GM23338 (cell line): ENCODE results near the gene CPT1C. TPM values are rescaled to one million over a fixed set of nuclear protein-coding genes. Genes with fewer than 3 reads are reported as not detected.

Experiments used
- ATAC-seq: fragments of 200-7000 bp; cut with Tn5 transposase; 3 replicates; pipeline ENCODE4 v1.9.1; 2020
- DNase-seq: peaks from one replicate; pipeline ENCODE4 v3.0.0-alpha.2; 2015; ENCODE audit warnings: low spot score
- H2AFZ ChIP-seq: fragments of 200-600 bp; sonication (generic); 2 replicates; pipeline ENCODE4 v1.8.0; 2016; ENCODE audit warnings: antibody characterized with exemption, mild to moderate bottlenecking, moderate library complexity
- H3F3A ChIP-seq: fragments of 200-600 bp; sonication (generic); replicated peaks from 2 replicates; pipeline ENCODE4 v1.8.0; 2017; ENCODE audit warnings: antibody characterized with exemption, mixed run types, low read depth
- H3K27ac ChIP-seq: fragments of 200-600 bp; sonication (generic); 2 replicates; pipeline ENCODE4 v1.6.1; 2016; ENCODE audit warnings: low read depth
- H3K27me3 ChIP-seq: fragments of 200-600 bp; sonication (generic); 2 replicates; pipeline ENCODE4 v1.8.0; 2016; ENCODE audit warnings: mild to moderate bottlenecking, mixed run types, moderate library complexity; ENCODE audit not compliant: insufficient read depth
- H3K36me3 ChIP-seq: fragments of 200-600 bp; sonication (generic); 2 replicates; pipeline ENCODE4 v1.8.0; 2016; ENCODE audit warnings: mild to moderate bottlenecking; ENCODE audit not compliant: insufficient read depth
- H3K4me1 ChIP-seq: fragments of 200-600 bp; sonication (generic); 2 replicates; pipeline ENCODE4 v1.8.0; 2016; ENCODE audit warnings: mild to moderate bottlenecking, moderate library complexity; ENCODE audit not compliant: insufficient read depth
- H3K4me2 ChIP-seq: fragments of 200-600 bp; sonication (generic); 2 replicates; pipeline ENCODE4 v1.7.1; 2017; ENCODE audit warnings: mixed run types
- H3K4me3 ChIP-seq: fragments of 200-600 bp; sonication (generic); 2 replicates; pipeline ENCODE4 v1.6.1; 2016; ENCODE audit warnings: mixed run types
- H3K79me2 ChIP-seq: fragments of 200-600 bp; sonication (generic); replicated peaks from 2 replicates; pipeline ENCODE4 v1.8.0; 2017; ENCODE audit warnings: mild to moderate bottlenecking; ENCODE audit not compliant: insufficient read depth
- H3K9me2 ChIP-seq: fragments of 200-600 bp; sonication (generic); 2 replicates; pipeline ENCODE4 v1.8.0; 2017; ENCODE audit not compliant: insufficient read depth
- H4K20me1 ChIP-seq: fragments of 200-600 bp; sonication (generic); replicated peaks from 2 replicates; pipeline ENCODE4 v1.8.0; 2017; ENCODE audit warnings: mild to moderate bottlenecking; ENCODE audit not compliant: insufficient read depth
- H3K27ac Mint-ChIP-seq: 2 replicates; pipeline ENCODE4 v1.8.0; 2020; ENCODE audit warnings: inconsistent platforms, mild to moderate bottlenecking, moderate library complexity, mixed read lengths
- H3K27me3 Mint-ChIP-seq: 3 replicates; pipeline ENCODE4 v1.8.0; 2022; ENCODE audit warnings: low read depth, mild to moderate bottlenecking, moderate library complexity, mixed read lengths, inconsistent platforms; ENCODE audit not compliant: insufficient read depth, poor library complexity
- H3K36me3 Mint-ChIP-seq: 3 replicates; pipeline ENCODE4 v1.8.0; 2021; ENCODE audit warnings: low read depth, mild to moderate bottlenecking, inconsistent platforms, moderate library complexity, mixed read lengths
- H3K4me1 Mint-ChIP-seq: 3 replicates; pipeline ENCODE4 v1.8.0; 2020; ENCODE audit warnings: mild to moderate bottlenecking, inconsistent platforms, mixed read lengths
- H3K4me3 Mint-ChIP-seq: 3 replicates; pipeline ENCODE4 v1.8.0; 2021; ENCODE audit warnings: moderate library complexity, mild to moderate bottlenecking, inconsistent platforms, mixed read lengths
- H3K9me3 Mint-ChIP-seq: 3 replicates; pipeline ENCODE4 v1.8.0; 2020; ENCODE audit warnings: moderate library complexity, mild to moderate bottlenecking, inconsistent platforms, mixed read lengths
- CREB1 ChIP-seq: fragments of 250-450 bp; sonication (Bioruptor Pico); IDR thresholded peaks from 2 replicates; pipeline ENCODE4 v1.5.0; 2020; ENCODE audit warnings: low read depth, mild to moderate bottlenecking, moderate library complexity
- CTCF ChIP-seq, 2 experiments: fragments of 200-600 bp in 1 of 2; sonication (generic) in 1 of 2; conservative IDR thresholded peaks; 2 replicates each; pipeline versions ENCODE4 v1.5.1 to v1.6.1; 2016 to 2017; ENCODE audit warnings: antibody characterized with exemption in 2 of 2, low read depth in 2 of 2, mild to moderate bottlenecking in 2 of 2, moderate library complexity in 1 of 2
- EZH2 ChIP-seq: fragments of 200-600 bp; sonication (generic); IDR thresholded peaks from one replicate; pipeline ENCODE4 v1.8.0; 2017; ENCODE audit warnings: antibody characterized with exemption, mild to moderate bottlenecking, low read depth; ENCODE audit not compliant: unreplicated experiment
- EZH2phosphoT487 ChIP-seq: fragments of 200-600 bp; sonication (generic); IDR thresholded peaks from one replicate; pipeline ENCODE4 v1.8.1; 2018; ENCODE audit warnings: antibody characterized with exemption; ENCODE audit not compliant: unreplicated experiment
- JUNB ChIP-seq: IDR thresholded peaks from one replicate; pipeline ENCODE4 v1.6.1; 2016; ENCODE audit warnings: antibody characterized with exemption; ENCODE audit not compliant: unreplicated experiment
- NANOG ChIP-seq: IDR thresholded peaks from 2 replicates; pipeline ENCODE4 v1.6.1; 2016; ENCODE audit warnings: antibody characterized with exemption, borderline replicate concordance
- POLR2AphosphoS5 ChIP-seq: IDR thresholded peaks from 2 replicates; pipeline ENCODE4 v1.6.1; 2016; ENCODE audit warnings: antibody characterized with exemption, low read depth
- STAT1 ChIP-seq: IDR thresholded peaks from one replicate; pipeline ENCODE4 v1.6.1; 2016; ENCODE audit warnings: antibody characterized with exemption; ENCODE audit not compliant: unreplicated experiment
- ZNF114 ChIP-seq: fragments of 250-450 bp; sonication (Bioruptor Pico); IDR thresholded peaks from 2 replicates; pipeline ENCODE4 v1.5.0; 2020; ENCODE audit warnings: mild to moderate bottlenecking, moderate library complexity
- ZNF331 ChIP-seq: fragments of 250-450 bp; sonication (Bioruptor Pico); IDR thresholded peaks from 2 replicates; pipeline ENCODE4 v1.5.0; 2020; ENCODE audit warnings: low read depth, mild to moderate bottlenecking, moderate library complexity
- ZNF462 ChIP-seq: fragments of 250-450 bp; sonication (Bioruptor Pico); IDR thresholded peaks from 2 replicates; pipeline ENCODE4 v1.5.0; 2020; ENCODE audit warnings: mild to moderate bottlenecking, moderate library complexity
- polyA plus RNA-seq: library from polyadenylated mRNA; unstranded; fragments of >200 nt; fragmentation: Nextera tagmentation; extraction: Ambion mirVana; gene quantifications from 2 replicates; pipeline ENCODE4 v1.2.1, GENCODE V29; 2016
- total RNA-seq: library from RNA; depleted of rRNA; stranded (reverse); fragments of >200 nt; shearing (Covaris generic); gene quantifications from 2 replicates; pipeline ENCODE4 v1.2.3, GENCODE V29; 2014
- TF ChIP-seq, protein P1 (sequence below): IDR thresholded peaks from one replicate; pipeline ENCODE4 v1.6.1; 2018; ENCODE audit warnings: antibody characterized with exemption; ENCODE audit not compliant: unreplicated experiment
- TF ChIP-seq, protein P2 (sequence below): IDR thresholded peaks from 2 replicates; pipeline ENCODE4 v1.6.1; 2016; ENCODE audit warnings: antibody characterized with exemption

CPT1C gene
- total and polyA plus RNA-seq, 2 experiments from 2014 or later: 63.4 to 77.3 TPM

DNA sequence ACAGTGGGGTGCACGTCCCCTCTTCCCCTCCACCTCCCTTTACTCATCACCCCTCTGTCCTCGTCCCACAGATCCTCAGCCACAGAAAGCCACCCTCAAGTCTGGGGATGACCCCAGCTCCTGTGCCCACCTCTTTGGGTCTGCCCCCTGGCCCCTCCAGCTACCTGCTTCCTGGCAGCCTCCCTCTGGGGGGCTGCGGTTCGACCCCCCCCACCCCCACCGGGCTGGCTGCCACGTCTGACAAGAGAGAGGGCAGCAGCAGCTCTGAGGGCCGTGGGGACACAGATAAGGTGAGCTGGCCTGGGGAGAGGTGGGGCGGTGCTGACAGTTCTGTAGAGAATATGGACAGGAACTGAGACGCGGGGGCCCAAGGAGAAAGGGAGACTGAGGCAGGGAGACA is 36.3 kb upstream of the CPT1C start:
- no peak for TF ChIP-seq ZNF462 (CRISPR knock-in tag)
- TF ChIP-seq, protein P1, sequence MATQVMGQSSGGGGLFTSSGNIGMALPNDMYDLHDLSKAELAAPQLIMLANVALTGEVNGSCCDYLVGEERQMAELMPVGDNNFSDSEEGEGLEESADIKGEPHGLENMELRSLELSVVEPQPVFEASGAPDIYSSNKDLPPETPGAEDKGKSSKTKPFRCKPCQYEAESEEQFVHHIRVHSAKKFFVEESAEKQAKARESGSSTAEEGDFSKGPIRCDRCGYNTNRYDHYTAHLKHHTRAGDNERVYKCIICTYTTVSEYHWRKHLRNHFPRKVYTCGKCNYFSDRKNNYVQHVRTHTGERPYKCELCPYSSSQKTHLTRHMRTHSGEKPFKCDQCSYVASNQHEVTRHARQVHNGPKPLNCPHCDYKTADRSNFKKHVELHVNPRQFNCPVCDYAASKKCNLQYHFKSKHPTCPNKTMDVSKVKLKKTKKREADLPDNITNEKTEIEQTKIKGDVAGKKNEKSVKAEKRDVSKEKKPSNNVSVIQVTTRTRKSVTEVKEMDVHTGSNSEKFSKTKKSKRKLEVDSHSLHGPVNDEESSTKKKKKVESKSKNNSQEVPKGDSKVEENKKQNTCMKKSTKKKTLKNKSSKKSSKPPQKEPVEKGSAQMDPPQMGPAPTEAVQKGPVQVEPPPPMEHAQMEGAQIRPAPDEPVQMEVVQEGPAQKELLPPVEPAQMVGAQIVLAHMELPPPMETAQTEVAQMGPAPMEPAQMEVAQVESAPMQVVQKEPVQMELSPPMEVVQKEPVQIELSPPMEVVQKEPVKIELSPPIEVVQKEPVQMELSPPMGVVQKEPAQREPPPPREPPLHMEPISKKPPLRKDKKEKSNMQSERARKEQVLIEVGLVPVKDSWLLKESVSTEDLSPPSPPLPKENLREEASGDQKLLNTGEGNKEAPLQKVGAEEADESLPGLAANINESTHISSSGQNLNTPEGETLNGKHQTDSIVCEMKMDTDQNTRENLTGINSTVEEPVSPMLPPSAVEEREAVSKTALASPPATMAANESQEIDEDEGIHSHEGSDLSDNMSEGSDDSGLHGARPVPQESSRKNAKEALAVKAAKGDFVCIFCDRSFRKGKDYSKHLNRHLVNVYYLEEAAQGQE: no peak
- TF ChIP-seq NANOG: no peak
- no peak for TF ChIP-seq STAT1
- no peak for TF ChIP-seq POLR2AphosphoS5
- no peak for TF ChIP-seq ZNF114
- TF ChIP-seq, protein P2, sequence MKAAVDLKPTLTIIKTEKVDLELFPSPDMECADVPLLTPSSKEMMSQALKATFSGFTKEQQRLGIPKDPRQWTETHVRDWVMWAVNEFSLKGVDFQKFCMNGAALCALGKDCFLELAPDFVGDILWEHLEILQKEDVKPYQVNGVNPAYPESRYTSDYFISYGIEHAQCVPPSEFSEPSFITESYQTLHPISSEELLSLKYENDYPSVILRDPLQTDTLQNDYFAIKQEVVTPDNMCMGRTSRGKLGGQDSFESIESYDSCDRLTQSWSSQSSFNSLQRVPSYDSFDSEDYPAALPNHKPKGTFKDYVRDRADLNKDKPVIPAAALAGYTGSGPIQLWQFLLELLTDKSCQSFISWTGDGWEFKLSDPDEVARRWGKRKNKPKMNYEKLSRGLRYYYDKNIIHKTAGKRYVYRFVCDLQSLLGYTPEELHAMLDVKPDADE: no peak
- no peak for TF ChIP-seq CTCF (conservative IDR thresholded peaks at IDR 0.05; ENCODE audit: low read depth in 2 of 2)
- no peak for TF ChIP-seq ZNF331 (CRISPR knock-in tag)
- TF ChIP-seq CREB1 (CRISPR knock-in tag): no peak
- TF ChIP-seq EZH2: no peak
- no peak for TF ChIP-seq JUNB
- TF ChIP-seq EZH2phosphoT487: no peak
- Mint-ChIP-seq H3K4me1 (peaks cover 8% of the 10 kb centered on the region), H3K4me3 (no peak overlapping the region), H3K36me3 (peaks cover 69% of the 10 kb centered on the region), H3K9me3 (peaks cover 7% of the 10 kb centered on the region; the same call in 2 of the 3 replicates), H3K27ac (no peak overlapping the region), H3K27me3 (peaks cover 11% of the 10 kb centered on the region)
- H3F3A ChIP-seq: peaks cover 9% of the 10 kb centered on the region; the same call in 1 of the 2 replicates
- peaks cover 13% of the 10 kb centered on the region for H3K36me3 ChIP-seq
- H3K9me2 ChIP-seq: no peaks in the 10 kb centered on the region
- H3K4me1 ChIP-seq: no peaks in the 10 kb centered on the region
- no peak overlapping the region for H3K4me2 ChIP-seq
- ATAC-seq (no peak), DNase-seq (no peak)
- H3K27ac ChIP-seq: no peak overlapping the region
- H3K4me3 ChIP-seq: no peak overlapping the region
- H3K79me2 ChIP-seq: no peaks in the 10 kb centered on the region
- H2AFZ ChIP-seq: no peak overlapping the region
- H3K27me3 ChIP-seq: no peaks in the 10 kb centered on the region
- no peaks in the 10 kb centered on the region; the same call in 1 of the 2 replicates for H4K20me1 ChIP-seq
